GM23338 (cell line): Measurements from ENCODE around the gene CNPY1. TPM values are rescaled to one million over a fixed set of nuclear protein-coding genes. Genes with fewer than 3 reads are reported as not detected.

ENCODE experiments used
- ATAC-seq: fragments of 200-7000 bp; cut with Tn5 transposase; 3 replicates; pipeline ENCODE4 v1.9.1; 2020
- DNase-seq: peaks from one replicate; pipeline ENCODE4 v3.0.0-alpha.2; 2015; ENCODE audit warnings: low spot score
- H2AFZ ChIP-seq: fragments of 200-600 bp; sonication (generic); 2 replicates; pipeline ENCODE4 v1.8.0; 2016; ENCODE audit warnings: antibody characterized with exemption, mild to moderate bottlenecking, moderate library complexity
- H3F3A ChIP-seq: fragments of 200-600 bp; sonication (generic); replicated peaks from 2 replicates; pipeline ENCODE4 v1.8.0; 2017; ENCODE audit warnings: antibody characterized with exemption, mixed run types, low read depth
- H3K27ac ChIP-seq: fragments of 200-600 bp; sonication (generic); 2 replicates; pipeline ENCODE4 v1.6.1; 2016; ENCODE audit warnings: low read depth
- H3K27me3 ChIP-seq: fragments of 200-600 bp; sonication (generic); 2 replicates; pipeline ENCODE4 v1.8.0; 2016; ENCODE audit warnings: mild to moderate bottlenecking, mixed run types, moderate library complexity; ENCODE audit not compliant: insufficient read depth
- H3K36me3 ChIP-seq: fragments of 200-600 bp; sonication (generic); 2 replicates; pipeline ENCODE4 v1.8.0; 2016; ENCODE audit warnings: mild to moderate bottlenecking; ENCODE audit not compliant: insufficient read depth
- H3K4me1 ChIP-seq: fragments of 200-600 bp; sonication (generic); 2 replicates; pipeline ENCODE4 v1.8.0; 2016; ENCODE audit warnings: mild to moderate bottlenecking, moderate library complexity; ENCODE audit not compliant: insufficient read depth
- H3K4me2 ChIP-seq: fragments of 200-600 bp; sonication (generic); 2 replicates; pipeline ENCODE4 v1.7.1; 2017; ENCODE audit warnings: mixed run types
- H3K4me3 ChIP-seq: fragments of 200-600 bp; sonication (generic); 2 replicates; pipeline ENCODE4 v1.6.1; 2016; ENCODE audit warnings: mixed run types
- H3K79me2 ChIP-seq: fragments of 200-600 bp; sonication (generic); replicated peaks from 2 replicates; pipeline ENCODE4 v1.8.0; 2017; ENCODE audit warnings: mild to moderate bottlenecking; ENCODE audit not compliant: insufficient read depth
- H3K9me2 ChIP-seq: fragments of 200-600 bp; sonication (generic); 2 replicates; pipeline ENCODE4 v1.8.0; 2017; ENCODE audit not compliant: insufficient read depth
- H4K20me1 ChIP-seq: fragments of 200-600 bp; sonication (generic); replicated peaks from 2 replicates; pipeline ENCODE4 v1.8.0; 2017; ENCODE audit warnings: mild to moderate bottlenecking; ENCODE audit not compliant: insufficient read depth
- H3K27ac Mint-ChIP-seq: 2 replicates; pipeline ENCODE4 v1.8.0; 2020; ENCODE audit warnings: inconsistent platforms, mild to moderate bottlenecking, moderate library complexity, mixed read lengths
- H3K27me3 Mint-ChIP-seq: 3 replicates; pipeline ENCODE4 v1.8.0; 2022; ENCODE audit warnings: low read depth, mild to moderate bottlenecking, moderate library complexity, mixed read lengths, inconsistent platforms; ENCODE audit not compliant: insufficient read depth, poor library complexity
- H3K36me3 Mint-ChIP-seq: 3 replicates; pipeline ENCODE4 v1.8.0; 2021; ENCODE audit warnings: low read depth, mild to moderate bottlenecking, inconsistent platforms, moderate library complexity, mixed read lengths
- H3K4me1 Mint-ChIP-seq: 3 replicates; pipeline ENCODE4 v1.8.0; 2020; ENCODE audit warnings: mild to moderate bottlenecking, inconsistent platforms, mixed read lengths
- H3K4me3 Mint-ChIP-seq: 3 replicates; pipeline ENCODE4 v1.8.0; 2021; ENCODE audit warnings: moderate library complexity, mild to moderate bottlenecking, inconsistent platforms, mixed read lengths
- H3K9me3 Mint-ChIP-seq: 3 replicates; pipeline ENCODE4 v1.8.0; 2020; ENCODE audit warnings: moderate library complexity, mild to moderate bottlenecking, inconsistent platforms, mixed read lengths
- CREB1 ChIP-seq: fragments of 250-450 bp; sonication (Bioruptor Pico); IDR thresholded peaks from 2 replicates; pipeline ENCODE4 v1.5.0; 2020; ENCODE audit warnings: low read depth, mild to moderate bottlenecking, moderate library complexity
- CTCF ChIP-seq, 2 experiments: fragments of 200-600 bp in 1 of 2; sonication (generic) in 1 of 2; conservative IDR thresholded peaks; 2 replicates each; pipeline versions ENCODE4 v1.5.1 to v1.6.1; 2016 to 2017; ENCODE audit warnings: antibody characterized with exemption in 2 of 2, low read depth in 2 of 2, mild to moderate bottlenecking in 2 of 2, moderate library complexity in 1 of 2
- EZH2 ChIP-seq: fragments of 200-600 bp; sonication (generic); IDR thresholded peaks from one replicate; pipeline ENCODE4 v1.8.0; 2017; ENCODE audit warnings: antibody characterized with exemption, mild to moderate bottlenecking, low read depth; ENCODE audit not compliant: unreplicated experiment
- EZH2phosphoT487 ChIP-seq: fragments of 200-600 bp; sonication (generic); IDR thresholded peaks from one replicate; pipeline ENCODE4 v1.8.1; 2018; ENCODE audit warnings: antibody characterized with exemption; ENCODE audit not compliant: unreplicated experiment
- JUNB ChIP-seq: IDR thresholded peaks from one replicate; pipeline ENCODE4 v1.6.1; 2016; ENCODE audit warnings: antibody characterized with exemption; ENCODE audit not compliant: unreplicated experiment
- NANOG ChIP-seq: IDR thresholded peaks from 2 replicates; pipeline ENCODE4 v1.6.1; 2016; ENCODE audit warnings: antibody characterized with exemption, borderline replicate concordance
- POLR2AphosphoS5 ChIP-seq: IDR thresholded peaks from 2 replicates; pipeline ENCODE4 v1.6.1; 2016; ENCODE audit warnings: antibody characterized with exemption, low read depth
- STAT1 ChIP-seq: IDR thresholded peaks from one replicate; pipeline ENCODE4 v1.6.1; 2016; ENCODE audit warnings: antibody characterized with exemption; ENCODE audit not compliant: unreplicated experiment
- ZNF331 ChIP-seq: fragments of 250-450 bp; sonication (Bioruptor Pico); IDR thresholded peaks from 2 replicates; pipeline ENCODE4 v1.5.0; 2020; ENCODE audit warnings: low read depth, mild to moderate bottlenecking, moderate library complexity
- polyA plus RNA-seq: library from polyadenylated mRNA; unstranded; fragments of >200 nt; fragmentation: Nextera tagmentation; extraction: Ambion mirVana; gene quantifications from 2 replicates; pipeline ENCODE4 v1.2.1, GENCODE V29; 2016
- total RNA-seq: library from RNA; depleted of rRNA; stranded (reverse); fragments of >200 nt; shearing (Covaris generic); gene quantifications from 2 replicates; pipeline ENCODE4 v1.2.3, GENCODE V29; 2014
- TF ChIP-seq, protein P1 (sequence below): fragments of 250-450 bp; sonication (Bioruptor Pico); IDR thresholded peaks from 2 replicates; pipeline ENCODE4 v1.5.0; 2020; ENCODE audit warnings: mild to moderate bottlenecking, moderate library complexity

Gene CNPY1
- total and polyA plus RNA-seq, 2 experiments from 2014 or later = not detected

- H3K4me3 Mint-ChIP-seq = peak overlapping the region; percentile 16; the same call in 1 of the 3 replicates
- DNase-seq (no peak), ATAC-seq (no peak)
- peak overlapping the region; percentile 63 for H3K4me2 ChIP-seq
- H3K27ac ChIP-seq = no peak overlapping the region
- peaks cover 21% of the 10 kb centered on the region for H3K4me1 Mint-ChIP-seq
- no peaks in the 10 kb centered on the region for H3K9me2 ChIP-seq
- peak overlapping the region; percentile 30; the same call in 1 of the 2 replicates for H3K4me3 ChIP-seq
- H3K79me2 ChIP-seq = no peaks in the 10 kb centered on the region
- peaks cover 34% of the 10 kb centered on the region for H3K4me1 ChIP-seq
- peaks cover 59% of the 10 kb centered on the region for H4K20me1 ChIP-seq
- peaks cover 4% of the 10 kb centered on the region; the same call in 1 of the 3 replicates for H3K9me3 Mint-ChIP-seq
- H2AFZ ChIP-seq = no peak overlapping the region
- H3K27me3 ChIP-seq = peaks cover 100% of the 10 kb centered on the region
- no peaks in the 10 kb centered on the region for H3K36me3 Mint-ChIP-seq
- peaks cover 30% of the 10 kb centered on the region for H3F3A ChIP-seq
- no peak overlapping the region for H3K27ac Mint-ChIP-seq
- H3K27me3 Mint-ChIP-seq = peaks cover 100% of the 10 kb centered on the region
- no peaks in the 10 kb centered on the region for H3K36me3 ChIP-seq
- TF ChIP-seq JUNB = no peak
- TF ChIP-seq CTCF (conservative IDR thresholded peaks at IDR 0.05; ENCODE audit: low read depth in 2 of 2) = no peak
- no peak for TF ChIP-seq NANOG
- TF ChIP-seq CREB1 (CRISPR knock-in tag) = no peak
- TF ChIP-seq EZH2 = peak; percentile 45
- TF ChIP-seq POLR2AphosphoS5 = no peak
- no peak for TF ChIP-seq STAT1
Observed at GRCh38 chr7:155464948-155465739, 81.2 kb downstream of the CNPY1 start.

- no peak overlapping the region for H3K4me2 ChIP-seq
- ATAC-seq = no peak
- H3K27me3 Mint-ChIP-seq = peaks cover 100% of the 10 kb centered on the region
- peaks cover 30% of the 10 kb centered on the region for H3F3A ChIP-seq
- DNase-seq = no peak
- H3K27me3 ChIP-seq = peaks cover 100% of the 10 kb centered on the region
- H3K79me2 ChIP-seq = no peaks in the 10 kb centered on the region
- H3K27ac Mint-ChIP-seq = no peak overlapping the region
- H3K4me1 ChIP-seq = peaks cover 44% of the 10 kb centered on the region
- peaks cover 28% of the 10 kb centered on the region for H3K4me1 Mint-ChIP-seq
- no peaks in the 10 kb centered on the region for H3K9me2 ChIP-seq
- no peak overlapping the region for H3K27ac ChIP-seq
- H2AFZ ChIP-seq = no peak overlapping the region
- H3K9me3 Mint-ChIP-seq = peaks cover 4% of the 10 kb centered on the region; the same call in 1 of the 3 replicates
- H3K36me3 ChIP-seq = no peaks in the 10 kb centered on the region
- H3K4me3 Mint-ChIP-seq = no peak overlapping the region
- H3K4me3 ChIP-seq = no peak overlapping the region
- no peaks in the 10 kb centered on the region for H3K36me3 Mint-ChIP-seq
- peaks cover 52% of the 10 kb centered on the region for H4K20me1 ChIP-seq
- TF ChIP-seq STAT1 (no peak), NANOG (no peak), POLR2AphosphoS5 (no peak), ZNF331 (CRISPR knock-in tag) (no peak), EZH2 (no peak), EZH2phosphoT487 (no peak), CTCF (conservative IDR thresholded peaks at IDR 0.05; ENCODE audit: low read depth in 2 of 2) (no peak)
- TF ChIP-seq, protein P1, sequence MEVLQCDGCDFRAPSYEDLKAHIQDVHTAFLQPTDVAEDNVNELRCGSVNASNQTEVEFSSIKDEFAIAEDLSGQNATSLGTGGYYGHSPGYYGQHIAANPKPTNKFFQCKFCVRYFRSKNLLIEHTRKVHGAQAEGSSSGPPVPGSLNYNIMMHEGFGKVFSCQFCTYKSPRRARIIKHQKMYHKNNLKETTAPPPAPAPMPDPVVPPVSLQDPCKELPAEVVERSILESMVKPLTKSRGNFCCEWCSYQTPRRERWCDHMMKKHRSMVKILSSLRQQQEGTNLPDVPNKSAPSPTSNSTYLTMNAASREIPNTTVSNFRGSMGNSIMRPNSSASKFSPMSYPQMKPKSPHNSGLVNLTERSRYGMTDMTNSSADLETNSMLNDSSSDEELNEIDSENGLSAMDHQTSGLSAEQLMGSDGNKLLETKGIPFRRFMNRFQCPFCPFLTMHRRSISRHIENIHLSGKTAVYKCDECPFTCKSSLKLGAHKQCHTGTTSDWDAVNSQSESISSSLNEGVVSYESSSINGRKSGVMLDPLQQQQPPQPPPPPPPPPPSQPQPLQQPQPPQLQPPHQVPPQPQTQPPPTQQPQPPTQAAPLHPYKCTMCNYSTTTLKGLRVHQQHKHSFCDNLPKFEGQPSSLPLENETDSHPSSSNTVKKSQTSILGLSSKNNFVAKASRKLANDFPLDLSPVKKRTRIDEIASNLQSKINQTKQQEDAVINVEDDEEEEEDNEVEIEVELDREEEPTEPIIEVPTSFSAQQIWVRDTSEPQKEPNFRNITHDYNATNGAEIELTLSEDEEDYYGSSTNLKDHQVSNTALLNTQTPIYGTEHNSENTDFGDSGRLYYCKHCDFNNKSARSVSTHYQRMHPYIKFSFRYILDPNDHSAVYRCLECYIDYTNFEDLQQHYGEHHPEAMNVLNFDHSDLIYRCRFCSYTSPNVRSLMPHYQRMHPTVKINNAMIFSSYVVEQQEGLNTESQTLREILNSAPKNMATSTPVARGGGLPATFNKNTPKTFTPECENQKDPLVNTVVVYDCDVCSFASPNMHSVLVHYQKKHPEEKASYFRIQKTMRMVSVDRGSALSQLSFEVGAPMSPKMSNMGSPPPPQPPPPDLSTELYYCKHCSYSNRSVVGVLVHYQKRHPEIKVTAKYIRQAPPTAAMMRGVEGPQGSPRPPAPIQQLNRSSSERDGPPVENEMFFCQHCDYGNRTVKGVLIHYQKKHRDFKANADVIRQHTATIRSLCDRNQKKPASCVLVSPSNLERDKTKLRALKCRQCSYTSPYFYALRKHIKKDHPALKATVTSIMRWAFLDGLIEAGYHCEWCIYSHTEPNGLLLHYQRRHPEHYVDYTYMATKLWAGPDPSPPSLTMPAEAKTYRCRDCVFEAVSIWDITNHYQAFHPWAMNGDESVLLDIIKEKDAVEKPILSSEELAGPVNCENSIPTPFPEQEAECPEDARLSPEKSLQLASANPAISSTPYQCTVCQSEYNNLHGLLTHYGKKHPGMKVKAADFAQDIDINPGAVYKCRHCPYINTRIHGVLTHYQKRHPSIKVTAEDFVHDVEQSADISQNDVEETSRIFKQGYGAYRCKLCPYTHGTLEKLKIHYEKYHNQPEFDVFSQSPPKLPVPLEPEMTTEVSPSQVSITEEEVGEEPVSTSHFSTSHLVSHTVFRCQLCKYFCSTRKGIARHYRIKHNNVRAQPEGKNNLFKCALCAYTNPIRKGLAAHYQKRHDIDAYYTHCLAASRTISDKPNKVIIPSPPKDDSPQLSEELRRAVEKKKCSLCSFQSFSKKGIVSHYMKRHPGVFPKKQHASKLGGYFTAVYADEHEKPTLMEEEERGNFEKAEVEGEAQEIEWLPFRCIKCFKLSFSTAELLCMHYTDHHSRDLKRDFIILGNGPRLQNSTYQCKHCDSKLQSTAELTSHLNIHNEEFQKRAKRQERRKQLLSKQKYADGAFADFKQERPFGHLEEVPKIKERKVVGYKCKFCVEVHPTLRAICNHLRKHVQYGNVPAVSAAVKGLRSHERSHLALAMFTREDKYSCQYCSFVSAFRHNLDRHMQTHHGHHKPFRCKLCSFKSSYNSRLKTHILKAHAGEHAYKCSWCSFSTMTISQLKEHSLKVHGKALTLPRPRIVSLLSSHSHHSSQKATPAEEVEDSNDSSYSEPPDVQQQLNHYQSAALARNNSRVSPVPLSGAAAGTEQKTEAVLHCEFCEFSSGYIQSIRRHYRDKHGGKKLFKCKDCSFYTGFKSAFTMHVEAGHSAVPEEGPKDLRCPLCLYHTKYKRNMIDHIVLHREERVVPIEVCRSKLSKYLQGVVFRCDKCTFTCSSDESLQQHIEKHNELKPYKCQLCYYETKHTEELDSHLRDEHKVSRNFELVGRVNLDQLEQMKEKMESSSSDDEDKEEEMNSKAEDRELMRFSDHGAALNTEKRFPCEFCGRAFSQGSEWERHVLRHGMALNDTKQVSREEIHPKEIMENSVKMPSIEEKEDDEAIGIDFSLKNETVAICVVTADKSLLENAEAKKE = no peak
Observed at GRCh38 chr7:155464183-155464582, 82.2 kb downstream of the CNPY1 start.
